SK-N-SH (cell line): ENCODE measurements around the gene TLR4. TPM values are rescaled to one million over a fixed set of nuclear protein-coding genes. Genes with fewer than 3 reads are reported as not detected.

Experiments used
- CTCF ChIA-PET: fragments of 300-600, 350-600 bp; formaldehyde crosslinking; extraction: SDS; loops from one replicate; lab custom pipeline; 2021; lab: Yijun Ruan, JAX
- POLR2A ChIA-PET: fragments of 350-600 bp; sonication (Branson Sonifier 250); formaldehyde crosslinking; extraction: SDS; loops from one replicate; lab custom pipeline; 2020; ENCODE audit warnings: antibody characterized with exemption, inconsistent platforms; lab: Yijun Ruan, JAX
- DNase-seq: peaks from one replicate; pipeline ENCODE4 v3.0.0; 2012
- H2AFZ ChIP-seq: fragments of 200-600 bp; sonication (generic); 2 replicates; pipeline ENCODE4 v1.8.1; 2016; ENCODE audit warnings: antibody characterized with exemption, mild to moderate bottlenecking, low read depth
- H3F3A ChIP-seq: fragments of 200-600 bp; sonication (generic); replicated peaks from 2 replicates; pipeline ENCODE3; 2016; ENCODE audit warnings: antibody characterized with exemption, mild to moderate bottlenecking; ENCODE audit not compliant: insufficient read depth
- H3K27ac ChIP-seq, 2 experiments: fragments of 200-500 bp in 1 of 2; fragments of 200-600 bp in 1 of 2; sonication (Bioruptor generic) in 1 of 2; sonication (generic), shearing (Covaris generic) in 1 of 2; 2 replicates each; pipeline versions ENCODE4 v1.5.1 to v1.6.1; 2014 to 2016; ENCODE audit warnings: low read depth in 2 of 2, inconsistent platforms in 1 of 2, low read length in 1 of 2, mild to moderate bottlenecking in 1 of 2, mixed read lengths in 1 of 2
- H3K27me3 ChIP-seq: fragments of 200-600 bp; sonication (generic), shearing (Covaris generic); 2 replicates; pipeline ENCODE4 v1.6.1; 2016; ENCODE audit warnings: mixed run types; ENCODE audit not compliant: insufficient read depth
- H3K36me3 ChIP-seq, 2 experiments: fragments of 200-500 bp in 1 of 2; fragments of 200-600 bp in 1 of 2; sonication (Bioruptor generic) in 1 of 2; sonication (generic) in 1 of 2; replicated peaks in 1 of 2; 2 replicates each; pipeline versions ENCODE3 to v1.5.1; 2014 to 2016; ENCODE audit warnings: low read length in 1 of 2, mild to moderate bottlenecking in 1 of 2; ENCODE audit not compliant: insufficient read depth in 2 of 2, control insufficient read depth in 1 of 2
- H3K4me1 ChIP-seq, 2 experiments: fragments of 200-500 bp in 1 of 2; fragments of 200-600 bp in 1 of 2; sonication (Bioruptor generic) in 1 of 2; sonication (generic), shearing (Covaris generic) in 1 of 2; 2 replicates each; pipeline versions ENCODE4 v1.5.1 to v1.6.1; 2014 to 2016; ENCODE audit warnings: low read depth in 1 of 2, low read length in 1 of 2, mixed run types in 1 of 2; ENCODE audit not compliant: insufficient read depth in 2 of 2, control insufficient read depth in 1 of 2
- H3K4me2 ChIP-seq: fragments of 200-600 bp; sonication (generic), shearing (Covaris generic); 2 replicates; pipeline ENCODE4 v1.6.1; 2017; ENCODE audit warnings: mixed run types
- H3K4me3 ChIP-seq, 2 experiments: fragments of 200-500 bp in 1 of 2; fragments of 200-600 bp in 1 of 2; sonication (Bioruptor generic) in 1 of 2; sonication (generic), shearing (Covaris generic) in 1 of 2; 2 replicates each; pipeline versions ENCODE4 v1.5.1 to v1.8.1; 2014 to 2016; ENCODE audit warnings: low read depth in 2 of 2, inconsistent platforms in 1 of 2, low read length in 1 of 2, mild to moderate bottlenecking in 1 of 2, mixed read lengths in 1 of 2, moderate library complexity in 1 of 2
- H3K79me2 ChIP-seq: fragments of 200-600 bp; sonication (generic); 2 replicates; pipeline ENCODE4 v1.8.1; 2017; ENCODE audit warnings: mild to moderate bottlenecking; ENCODE audit not compliant: insufficient read depth
- H3K9ac ChIP-seq: fragments of 200-600 bp; sonication (generic); 2 replicates; pipeline ENCODE4 v1.6.1; 2017; ENCODE audit warnings: mixed run types
- H3K9me2 ChIP-seq: fragments of 200-600 bp; sonication (generic); 2 replicates; pipeline ENCODE4 v1.6.1; 2017; ENCODE audit warnings: mixed run types
- H3K9me3 ChIP-seq: fragments of 200-600 bp; sonication (generic); 2 replicates; pipeline ENCODE4 v1.6.1; 2017; ENCODE audit warnings: mixed run types, mild to moderate bottlenecking, moderate library complexity
- H4K20me1 ChIP-seq: fragments of 200-600 bp; sonication (generic); 2 replicates; pipeline ENCODE4 v1.6.1; 2017; ENCODE audit warnings: mild to moderate bottlenecking, mixed run types; ENCODE audit not compliant: insufficient read depth
- CHD2 ChIP-seq: fragments of 150-350 bp; IDR thresholded peaks from 2 replicates; pipeline ENCODE4 v1.6.1; 2018; ENCODE audit warnings: low read length; ENCODE audit not compliant: partially characterized antibody
- FOXJ3 ChIP-seq: sonication (generic); formaldehyde crosslinking; IDR thresholded peaks from 2 replicates; pipeline ENCODE4 v1.5.1; 2020; ENCODE audit warnings: mild to moderate bottlenecking, missing genetic modification reagents
- TAF1 ChIP-seq: IDR thresholded peaks from 2 replicates; pipeline ENCODE4 v1.6.1; 2012; ENCODE audit warnings: low read depth, mild to moderate bottlenecking, low read length, moderate library complexity, borderline replicate concordance
- WGBS: methylation state at CpG from one replicate; pipeline ENCODE4 v1.1.6; 2017; ENCODE audit warnings: low lambda C conversion rate; 5-methylcytosine and 5-hydroxymethylcytosine counted together
- polyA plus RNA-seq, 3 experiments: library from polyadenylated mRNA; depleted of rRNA; stranded (reverse); fragments of >200 nt; gene quantifications; 2 replicates each; pipeline ENCODE4 v1.2.3, GENCODE V29; 2012
- small RNA-seq, 7 experiments: library from RNA; depleted of rRNA; stranded (forward); fragments of <200 nt; gene quantifications; one replicate each; pipeline ENCODE3, GENCODE V24; 2012

The TLR4 gene
- polyA plus RNA-seq, 1 of the 3 experiments (the other 2 are of a cell fraction), result 0.85 TPM

DNA sequence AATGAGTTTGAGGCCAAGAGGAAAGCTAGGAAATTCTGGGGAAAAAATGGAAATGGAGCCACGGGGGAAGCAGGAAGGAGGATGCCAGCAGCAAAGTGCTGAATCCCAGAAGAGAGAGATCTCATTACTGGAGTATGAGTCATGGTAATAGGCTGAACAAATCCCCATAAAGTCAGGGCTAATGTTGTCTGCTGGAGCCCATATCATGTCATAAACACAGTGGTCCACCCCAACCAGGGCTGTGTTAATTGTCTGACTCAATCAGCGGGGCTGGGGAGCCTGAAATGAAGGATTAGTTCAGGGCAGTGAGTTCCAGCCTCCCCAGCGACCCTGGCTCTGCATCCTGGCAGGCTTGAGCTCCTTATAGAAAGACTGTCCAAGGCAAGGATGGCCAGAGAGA, 68.8 kb downstream of the TLR4 start:
- Histone ChIP-seq H4K20me1 (no peaks in the 10 kb centered on the region), H3K36me3 (no peaks in the 10 kb centered on the region), H3K9ac (no peak overlapping the region), H3K4me3 (no peak overlapping the region), H3F3A (no peaks in the 10 kb centered on the region), H3K4me2 (peak overlapping the region; percentile 52), H3K27ac (0 out of 4 replicates have a peak overlapping the region, but pooled peaks of 1 of the 2 experiments have one; percentile 27), H3K79me2 (no peaks in the 10 kb centered on the region), H3K9me3 (no peaks in the 10 kb centered on the region), H3K4me1 (peaks cover 0 to 3% of the 10 kb centered on the region in 2 experiments; a peak in 1 of 4 replicates), H3K27me3 (no peaks in the 10 kb centered on the region), H3K9me2 (no peaks in the 10 kb centered on the region), H2AFZ (peak overlapping the region; percentile 79)
- no peak for DNase-seq
- WGBS, result 3% methylated on average over 1 of the region's 3 CpGs
- ChIA-PET CTCF (interaction anchor here (1.8 kb wide), 1 partner anchor 11 kb away, joined by 5 read pairs; no protein-coding TSS in a partner anchor), POLR2A (no interaction called here)
- TF ChIP-seq FOXJ3 (no peak), TAF1 (no peak), CHD2 (no peak)

Small RNA genes lying within 50 kb of the gene (small RNA-seq; reads per million reads assigned to genes)
- gene RNU6-1082P, result 0 to 0.26 (median 0) reads per million in 7 experiments
